ENCODE results near the gene PCDHA9.
"Not testable (repeated sequence)": the region's sequence is repeated elsewhere in the genome, so short reads cannot be mapped to it uniquely, and the experiment has no call there.

The PCDHA9 gene

GRCh38 chr5:140835622-140836510 lies 12.3 kb upstream of the PCDHA9 start:
- no peak overlapping the region for H3K27ac ChIP-seq (ENCODE audit: low read depth, low read length)
- H3K4me1 ChIP-seq (ENCODE audit: control insufficient read depth in 5 of 5, insufficient read depth in 5 of 5, low read length in 5 of 5): no peaks in the 10 kb centered on the region
- peak overlapping the region in 1 of 5 donors; percentile 34 for H3K4me3 ChIP-seq (ENCODE audit: low read depth in 1 of 5, low read length in 5 of 5)
- no peak overlapping the region for H3K9ac ChIP-seq (ENCODE audit: low read length in 5 of 5)
- peaks cover 2 to 19% (median 7%) of the 10 kb centered on the region in 5 donors for H3K27me3 ChIP-seq (ENCODE audit: control insufficient read depth in 5 of 5, insufficient read depth in 4 of 5, low read length in 5 of 5)
- H3K36me3 ChIP-seq (ENCODE audit: control insufficient read depth in 5 of 5, insufficient read depth in 5 of 5, low read length in 5 of 5): no peaks in the 10 kb centered on the region
- peaks cover 5 to 18% (median 14%) of the 10 kb centered on the region in 5 donors for H3K9me3 ChIP-seq (ENCODE audit: control insufficient read depth in 5 of 5, low read length in 5 of 5)

DNA sequence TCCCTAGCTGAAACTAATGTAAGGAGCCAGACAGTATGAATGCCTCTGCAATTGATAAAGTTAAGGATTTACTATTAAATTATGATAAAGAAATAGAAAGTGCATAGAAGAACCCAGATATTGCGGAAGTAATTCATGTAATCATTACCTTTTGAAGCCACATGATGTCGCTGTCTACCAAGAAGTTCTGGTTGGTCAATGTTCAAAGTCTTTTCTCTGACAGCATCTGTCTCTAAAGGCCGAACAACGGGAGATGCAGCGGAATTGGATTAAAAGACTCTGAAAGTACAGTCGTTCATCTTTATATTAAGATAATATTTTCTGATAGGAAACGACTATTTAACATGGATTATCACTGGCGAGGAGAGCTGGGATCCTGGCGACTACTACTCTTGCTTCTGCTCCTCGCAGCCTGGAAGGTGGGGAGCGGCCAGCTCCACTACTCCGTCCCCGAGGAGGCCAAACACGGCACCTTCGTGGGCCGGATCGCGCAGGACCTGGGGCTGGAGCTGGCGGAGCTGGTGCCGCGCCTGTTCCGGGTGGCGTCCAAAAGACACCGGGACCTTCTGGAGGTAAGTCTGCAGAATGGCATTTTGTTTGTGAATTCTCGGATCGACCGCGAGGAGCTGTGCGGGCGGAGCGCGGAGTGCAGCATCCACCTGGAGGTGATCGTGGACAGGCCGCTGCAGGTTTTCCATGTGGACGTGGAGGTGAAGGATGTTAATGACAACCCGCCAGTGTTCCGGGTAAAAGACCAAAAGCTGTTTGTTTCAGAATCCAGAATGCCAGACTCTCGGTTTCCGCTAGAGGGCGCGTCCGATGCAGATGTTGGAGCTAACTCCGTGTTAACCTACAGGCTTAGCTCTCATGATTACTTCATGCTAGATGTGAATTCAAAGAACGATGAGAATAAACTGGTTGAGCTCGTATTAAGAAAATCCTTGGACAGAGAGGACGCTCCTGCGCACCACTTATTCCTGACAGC lies 6.9 kb upstream of the PCDHA9 start, which contains the start of gene PCDHA8:
Gene PCDHA8, plus strand, starts transcription at position 210 of the 985 bp plus-strand sequence. Its CDS starts 135 bp downstream, at position 345.
- Histone ChIP-seq H3K9me3 (ENCODE audit: control insufficient read depth in 5 of 5, low read length in 5 of 5) (peaks cover 5 to 26% (median 16%) of the 10 kb centered on the region in 5 donors), H3K27ac (ENCODE audit: low read depth, low read length) (no peak within 1 kb of the TSS), H3K27me3 (ENCODE audit: control insufficient read depth in 5 of 5, insufficient read depth in 4 of 5, low read length in 5 of 5) (peaks cover 0 to 6% (median under 1%) of the 10 kb centered on the region in 5 donors), H3K4me3 (ENCODE audit: low read depth in 1 of 5, low read length in 5 of 5) (no peak within 1 kb of the TSS), H3K9ac (ENCODE audit: low read length in 5 of 5) (no peak within 1 kb of the TSS), H3K4me1 (ENCODE audit: control insufficient read depth in 5 of 5, insufficient read depth in 5 of 5, low read length in 5 of 5) (no peaks in the 10 kb centered on the region), H3K36me3 (ENCODE audit: control insufficient read depth in 5 of 5, insufficient read depth in 5 of 5, low read length in 5 of 5) (no peaks in the 10 kb centered on the region)

- Histone ChIP-seq H3K36me3 (ENCODE audit: control insufficient read depth in 5 of 5, insufficient read depth in 5 of 5, low read length in 5 of 5) (no peaks in the 10 kb centered on the region), H3K27me3 (ENCODE audit: control insufficient read depth in 5 of 5, insufficient read depth in 4 of 5, low read length in 5 of 5) (peaks cover 0 to 2% (median 0%) of the 10 kb centered on the region in 5 donors), H3K27ac (ENCODE audit: low read depth, low read length) (no peak overlapping the region), H3K4me1 (ENCODE audit: control insufficient read depth in 5 of 5, insufficient read depth in 5 of 5, low read length in 5 of 5) (no peaks in the 10 kb centered on the region), H3K4me3 (ENCODE audit: low read depth in 1 of 5, low read length in 5 of 5) (no peak overlapping the region), H3K9ac (ENCODE audit: low read length in 5 of 5) (no peak overlapping the region), H3K9me3 (ENCODE audit: control insufficient read depth in 5 of 5, low read length in 5 of 5) (peaks cover 5 to 24% (median 13%) of the 10 kb centered on the region in 5 donors)
Observed at GRCh38 chr5:140842798-140843733, 5.1 kb upstream of the PCDHA9 start.

DNA sequence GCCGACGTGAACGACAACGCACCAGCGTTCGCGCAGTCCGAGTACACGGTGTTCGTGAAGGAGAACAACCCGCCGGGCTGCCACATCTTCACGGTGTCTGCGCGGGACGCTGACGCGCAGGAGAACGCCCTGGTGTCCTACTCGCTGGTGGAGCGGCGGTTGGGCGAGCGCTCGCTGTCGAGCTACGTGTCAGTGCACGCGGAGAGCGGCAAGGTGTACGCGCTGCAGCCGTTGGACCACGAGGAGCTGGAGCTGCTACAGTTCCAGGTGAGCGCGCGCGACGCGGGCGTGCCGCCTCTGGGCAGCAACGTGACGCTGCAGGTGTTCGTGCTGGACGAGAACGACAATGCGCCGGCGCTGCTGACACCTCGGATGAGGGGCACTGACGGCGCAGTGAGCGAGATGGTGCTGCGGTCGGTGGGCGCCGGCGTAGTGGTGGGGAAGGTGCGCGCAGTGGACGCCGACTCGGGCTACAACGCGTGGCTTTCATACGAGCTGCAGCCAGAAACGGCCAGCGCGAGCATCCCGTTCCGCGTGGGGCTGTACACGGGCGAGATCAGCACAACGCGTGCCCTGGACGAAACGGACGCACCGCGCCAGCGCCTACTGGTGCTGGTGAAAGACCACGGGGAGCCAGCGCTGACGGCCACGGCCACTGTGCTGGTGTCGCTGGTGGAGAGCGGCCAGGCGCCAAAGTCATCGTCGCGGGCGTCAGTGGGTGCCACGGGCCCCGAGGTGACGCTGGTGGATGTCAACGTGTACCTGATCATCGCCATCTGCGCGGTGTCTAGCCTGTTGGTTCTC lies 1.9 kb downstream of the PCDHA9 start:
- not testable (repeated sequence) for H3K27ac ChIP-seq (ENCODE audit: low read depth, low read length); H3K9ac ChIP-seq (ENCODE audit: low read length in 5 of 5); H3K4me1 ChIP-seq (ENCODE audit: control insufficient read depth in 5 of 5, insufficient read depth in 5 of 5, low read length in 5 of 5); H3K36me3 ChIP-seq (ENCODE audit: control insufficient read depth in 5 of 5, insufficient read depth in 5 of 5, low read length in 5 of 5); H3K27me3 ChIP-seq (ENCODE audit: control insufficient read depth in 5 of 5, insufficient read depth in 4 of 5, low read length in 5 of 5)
- Histone ChIP-seq H3K4me3 (ENCODE audit: low read depth in 1 of 5, low read length in 5 of 5) (peak overlapping the region in 1 of 5 donors; percentile 22), H3K9me3 (ENCODE audit: control insufficient read depth in 5 of 5, low read length in 5 of 5) (peaks cover 0 to 17% (median 9%) of the 10 kb centered on the region in 5 donors)

DNA sequence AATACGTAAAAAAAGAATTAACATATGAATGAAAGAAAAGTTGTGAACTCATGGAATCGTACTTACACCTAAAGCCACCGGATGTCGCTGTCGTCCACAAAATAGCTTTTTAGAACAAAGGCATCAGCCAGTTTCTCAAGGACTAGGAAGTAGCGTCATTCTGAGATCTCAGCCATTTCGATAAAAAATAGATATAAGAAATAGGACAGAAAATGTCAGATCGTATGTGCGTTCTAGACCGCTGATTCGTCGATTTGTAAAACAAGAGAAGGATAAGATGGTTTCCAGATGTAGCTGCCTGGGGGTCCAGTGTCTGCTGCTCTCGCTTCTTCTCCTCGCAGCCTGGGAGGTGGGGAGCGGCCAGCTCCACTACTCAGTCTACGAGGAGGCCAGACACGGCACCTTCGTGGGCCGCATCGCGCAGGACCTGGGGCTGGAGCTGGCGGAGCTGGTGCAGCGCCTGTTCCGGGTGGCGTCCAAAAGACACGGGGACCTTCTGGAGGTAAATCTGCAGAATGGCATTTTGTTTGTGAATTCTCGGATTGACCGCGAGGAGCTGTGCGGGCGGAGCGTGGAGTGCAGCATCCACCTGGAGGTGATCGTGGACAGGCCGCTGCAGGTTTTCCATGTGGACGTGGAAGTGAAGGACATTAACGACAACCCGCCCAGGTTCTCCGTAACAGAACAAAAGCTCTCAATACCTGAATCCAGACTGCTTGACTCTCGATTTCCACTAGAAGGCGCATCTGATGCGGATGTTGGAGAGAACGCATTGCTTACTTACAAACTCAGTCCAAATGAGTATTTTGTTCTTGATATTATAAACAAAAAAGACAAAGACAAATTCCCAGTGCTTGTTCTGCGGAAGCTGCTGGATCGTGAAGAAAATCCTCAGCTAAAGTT lies 7.8 kb downstream of the PCDHA9 start, which contains the start of gene PCDHA10:
Gene PCDHA10, plus strand, starts transcription at position 126 of the 903 bp plus-strand sequence. Its CDS starts 152 bp downstream, at position 278.
- H3K27ac ChIP-seq (ENCODE audit: low read depth, low read length): no peak within 1 kb of the TSS
- peaks cover 0 to 7% (median 0%) of the 10 kb centered on the region in 5 donors for H3K27me3 ChIP-seq (ENCODE audit: control insufficient read depth in 5 of 5, insufficient read depth in 4 of 5, low read length in 5 of 5)
- H3K9me3 ChIP-seq (ENCODE audit: control insufficient read depth in 5 of 5, low read length in 5 of 5): peaks cover 0 to 19% (median 13%) of the 10 kb centered on the region in 5 donors
- H3K9ac ChIP-seq (ENCODE audit: low read length in 5 of 5): no peak within 1 kb of the TSS
- no peaks in the 10 kb centered on the region for H3K4me1 ChIP-seq (ENCODE audit: control insufficient read depth in 5 of 5, insufficient read depth in 5 of 5, low read length in 5 of 5)
- H3K36me3 ChIP-seq (ENCODE audit: control insufficient read depth in 5 of 5, insufficient read depth in 5 of 5, low read length in 5 of 5): no peaks in the 10 kb centered on the region
- peak within 1 kb of the TSS in 4 of 5 donors; percentile 37 to 57 (median 42) for H3K4me3 ChIP-seq (ENCODE audit: low read depth in 1 of 5, low read length in 5 of 5)

- peaks cover 0 to 14% (median 4%) of the 10 kb centered on the region in 5 donors for H3K27me3 ChIP-seq (ENCODE audit: control insufficient read depth in 5 of 5, insufficient read depth in 4 of 5, low read length in 5 of 5)
- peak overlapping the region in 1 of 5 donors; percentile 29 for H3K4me3 ChIP-seq (ENCODE audit: low read depth in 1 of 5, low read length in 5 of 5)
- H3K36me3 ChIP-seq (ENCODE audit: control insufficient read depth in 5 of 5, insufficient read depth in 5 of 5, low read length in 5 of 5): no peaks in the 10 kb centered on the region
- H3K4me1 ChIP-seq (ENCODE audit: control insufficient read depth in 5 of 5, insufficient read depth in 5 of 5, low read length in 5 of 5): no peaks in the 10 kb centered on the region
- H3K27ac ChIP-seq (ENCODE audit: low read depth, low read length): no peak overlapping the region
- peaks cover 0 to 29% (median 20%) of the 10 kb centered on the region in 5 donors for H3K9me3 ChIP-seq (ENCODE audit: control insufficient read depth in 5 of 5, low read length in 5 of 5)
- H3K9ac ChIP-seq (ENCODE audit: low read length in 5 of 5): no peak overlapping the region
Observed at GRCh38 chr5:140857177-140857986, 9.2 kb downstream of the PCDHA9 start.

- Histone ChIP-seq H3K9me3 (ENCODE audit: control insufficient read depth in 5 of 5, low read length in 5 of 5) (peaks cover 0 to 35% (median 26%) of the 10 kb centered on the region in 5 donors), H3K27ac (ENCODE audit: low read depth, low read length) (no peak overlapping the region), H3K36me3 (ENCODE audit: control insufficient read depth in 5 of 5, insufficient read depth in 5 of 5, low read length in 5 of 5) (no peaks in the 10 kb centered on the region), H3K4me1 (ENCODE audit: control insufficient read depth in 5 of 5, insufficient read depth in 5 of 5, low read length in 5 of 5) (no peaks in the 10 kb centered on the region), H3K4me3 (ENCODE audit: low read depth in 1 of 5, low read length in 5 of 5) (peak overlapping the region in 1 of 5 donors; percentile 29), H3K27me3 (ENCODE audit: control insufficient read depth in 5 of 5, insufficient read depth in 4 of 5, low read length in 5 of 5) (peaks cover 0 to 14% (median 6%) of the 10 kb centered on the region in 5 donors), H3K9ac (ENCODE audit: low read length in 5 of 5) (no peak overlapping the region)
Observed at GRCh38 chr5:140857987-140858240, 9.7 kb downstream of the PCDHA9 start.
